CD4-positive, CD25-positive, alpha-beta regulatory T cell (primary cell): ENCODE data around the gene CLP1. TPM values are rescaled to one million over a fixed set of nuclear protein-coding genes. Genes with fewer than 3 reads are reported as not detected.

Source experiments
- ATAC-seq, 2 donors: fragments of 150-1000 bp; cut with Tn5 transposase; one replicate each; pipeline ENCODE4 v1.10.0; 2021; ENCODE audit warnings: low read depth in 2 of 2, moderate number of reproducible peaks in 2 of 2, moderate library complexity in 1 of 2
- DNase-seq, 3 donors: peaks; one replicate each; pipeline versions ENCODE4 v3.0.0 to v3.0.0-alpha.2; 2012 to 2022; ENCODE audit warnings: mixed read lengths in 1 of 3
- H3K27ac ChIP-seq: one replicate; pipeline ENCODE4 v1.7.0; 2013; ENCODE audit warnings: mild to moderate bottlenecking, low read length; ENCODE audit not compliant: insufficient read depth, poor library complexity, severe bottlenecking
- H3K27me3 ChIP-seq: one replicate; pipeline ENCODE4 v1.7.0; 2013; ENCODE audit warnings: low read length; ENCODE audit not compliant: control insufficient read depth, insufficient read depth
- H3K36me3 ChIP-seq: one replicate; pipeline ENCODE4 v1.7.0; 2013; ENCODE audit warnings: mild to moderate bottlenecking, low read length, moderate library complexity; ENCODE audit not compliant: control insufficient read depth, insufficient read depth
- H3K4me1 ChIP-seq: 2 replicates; pipeline ENCODE4 v1.7.0; 2013; ENCODE audit warnings: mild to moderate bottlenecking, low read length; ENCODE audit not compliant: insufficient read depth, control insufficient read depth, poor library complexity, severe bottlenecking
- H3K4me3 ChIP-seq: one replicate; pipeline ENCODE4 v1.7.0; 2013; ENCODE audit warnings: low read depth, mild to moderate bottlenecking, low read length, moderate library complexity
- H3K9me3 ChIP-seq, 2 experiments: 1 replicate in 1 of 2; 2 replicates in 1 of 2; pipeline ENCODE4 v1.7.0; 2013; ENCODE audit warnings: low read length in 2 of 2, mild to moderate bottlenecking in 1 of 2, moderate library complexity in 1 of 2; ENCODE audit not compliant: control insufficient read depth in 2 of 2
- H3K27ac Mint-ChIP-seq, 3 donors: one replicate each; pipeline ENCODE4 v1.8.0; 2020 to 2022; ENCODE audit warnings: mild to moderate bottlenecking in 3 of 3, mixed read lengths in 3 of 3, moderate library complexity in 2 of 3
- H3K27me3 Mint-ChIP-seq: one replicate; pipeline ENCODE4 v1.8.0; 2022; ENCODE audit warnings: mild to moderate bottlenecking, mixed read lengths
- H3K36me3 Mint-ChIP-seq: one replicate; pipeline ENCODE4 v1.8.0; 2020; ENCODE audit warnings: mixed read lengths
- H3K4me1 Mint-ChIP-seq, 4 donors: one replicate each; pipeline ENCODE4 v1.8.0; 2020 to 2022; ENCODE audit warnings: mixed read lengths in 4 of 4, mild to moderate bottlenecking in 1 of 4
- H3K4me3 Mint-ChIP-seq, 4 donors: one replicate each; pipeline ENCODE4 v1.8.0; 2020 to 2022; ENCODE audit warnings: mild to moderate bottlenecking in 4 of 4, mixed read lengths in 4 of 4, moderate library complexity in 3 of 4
- H3K9me3 Mint-ChIP-seq, 7 donors: one replicate each; pipeline ENCODE4 v1.8.0; 2020 to 2022; ENCODE audit warnings: mixed read lengths in 7 of 7, mild to moderate bottlenecking in 3 of 7, moderate library complexity in 2 of 7
- polyA plus RNA-seq, 4 donors: library from polyadenylated mRNA; unstranded; fragments of 300-500 nt; fragmentation: Illumina TruSeq; gene quantifications; one replicate each; pipeline ENCODE4 v1.2.3, GENCODE V29; 2021
- total RNA-seq: library from RNA; stranded (reverse); gene quantifications from one replicate; pipeline ENCODE4 v1.2.3, GENCODE V29; 2022

The CLP1 gene
- total RNA-seq: 18.2 TPM
- 10 to 100 TPM; 12.6 to 16.9 (median 13.6) TPM for polyA plus RNA-seq

GRCh38 chr11:57657194-57658022, at the start of gene CLP1:
Gene CLP1 (plus strand): TSS chr11:57657762. CDS start chr11:57659477, 1,715 bp downstream.
- peak within 1 kb of the TSS; percentile 99 for H3K4me3 ChIP-seq
- H3K9me3 Mint-ChIP-seq: no peaks in the 10 kb centered on the region

GRCh38 chr11:57610170-57610569, 47.4 kb upstream of the CLP1 start:
- H3K27me3 ChIP-seq: peaks cover 4% of the 10 kb centered on the region
- H3K36me3 Mint-ChIP-seq: no peaks in the 10 kb centered on the region
- no peak overlapping the region for H3K4me3 ChIP-seq
- H3K4me1 ChIP-seq: no peaks in the 10 kb centered on the region
- H3K36me3 ChIP-seq: no peaks in the 10 kb centered on the region
- DNase-seq (no peak), ATAC-seq (no peak)
- no peak overlapping the region for H3K27ac Mint-ChIP-seq
- H3K9me3 Mint-ChIP-seq: peaks cover 0 to 1% (median 0%) of the 10 kb centered on the region in 7 donors
- no peaks in the 10 kb centered on the region for H3K9me3 ChIP-seq
- H3K27ac ChIP-seq: no peak overlapping the region
- H3K27me3 Mint-ChIP-seq: peaks cover 14% of the 10 kb centered on the region
- no peaks in the 10 kb centered on the region for H3K4me1 Mint-ChIP-seq
- no peak overlapping the region for H3K4me3 Mint-ChIP-seq

More at GRCh38 chr11:57657194-57658022, at the start of gene CLP1:
- ATAC-seq (peak; percentile 98 to 99), DNase-seq (peak; percentile 98 to 99 (median 99))
- Mint-ChIP-seq H3K27me3 (peaks cover 5% of the 10 kb centered on the region), H3K4me1 (peaks cover 5 to 52% (median 25%) of the 10 kb centered on the region in 4 donors), H3K36me3 (peaks cover 23% of the 10 kb centered on the region), H3K4me3 (peak within 1 kb of the TSS; percentile 93 to 99 (median 97)), H3K27ac (peak within 1 kb of the TSS; percentile 93 to 95 (median 95))
- peaks cover 30% of the 10 kb centered on the region for H3K36me3 ChIP-seq
- H3K4me1 ChIP-seq: peaks cover 22% of the 10 kb centered on the region
- peak within 1 kb of the TSS; percentile 92 for H3K27ac ChIP-seq
- no peaks in the 10 kb centered on the region for H3K9me3 ChIP-seq
- H3K27me3 ChIP-seq: no peaks in the 10 kb centered on the region

GRCh38 chr11:57614234-57614772, 43.3 kb upstream of the CLP1 start:
- peaks cover 3% of the 10 kb centered on the region for H3K27me3 ChIP-seq
- Mint-ChIP-seq H3K4me3 (no peak overlapping the region), H3K9me3 (peaks cover 0 to 4% (median 0%) of the 10 kb centered on the region in 7 donors), H3K27ac (no peak overlapping the region), H3K36me3 (no peaks in the 10 kb centered on the region), H3K27me3 (peaks cover 13% of the 10 kb centered on the region), H3K4me1 (no peaks in the 10 kb centered on the region)
- H3K4me1 ChIP-seq: no peaks in the 10 kb centered on the region
- no peaks in the 10 kb centered on the region for H3K36me3 ChIP-seq
- peaks cover 2% of the 10 kb centered on the region in 2 experiments for H3K9me3 ChIP-seq
- H3K4me3 ChIP-seq: no peak overlapping the region
- DNase-seq: no peak
- ATAC-seq: no peak
- no peak overlapping the region for H3K27ac ChIP-seq

- Histone ChIP-seq H3K27ac (no peak overlapping the region), H3K4me3 (no peak overlapping the region), H3K4me1 (no peaks in the 10 kb centered on the region), H3K36me3 (no peaks in the 10 kb centered on the region), H3K27me3 (peaks cover 10% of the 10 kb centered on the region), H3K9me3 (peaks cover 12% of the 10 kb centered on the region in 2 experiments)
- DNase-seq: no peak
- Mint-ChIP-seq H3K4me3 (no peak overlapping the region), H3K27me3 (peaks cover 13% of the 10 kb centered on the region), H3K36me3 (no peaks in the 10 kb centered on the region), H3K4me1 (no peaks in the 10 kb centered on the region), H3K9me3 (peaks cover 0 to 7% (median 0%) of the 10 kb centered on the region in 7 donors), H3K27ac (no peak overlapping the region)
- ATAC-seq: no peak
These were observed 42.3 kb upstream of the CLP1 start for GRCh38 chr11:57615308-57615707.

- peaks cover 14% of the 10 kb centered on the region in 2 experiments for H3K9me3 ChIP-seq
- Mint-ChIP-seq H3K9me3 (peaks cover 0 to 7% (median under 1%) of the 10 kb centered on the region in 7 donors), H3K4me3 (no peak overlapping the region), H3K36me3 (no peaks in the 10 kb centered on the region), H3K27me3 (peaks cover 8% of the 10 kb centered on the region), H3K4me1 (no peaks in the 10 kb centered on the region), H3K27ac (peak overlapping the region in 2 of 3 donors; percentile 14 to 32)
- H3K4me1 ChIP-seq: no peaks in the 10 kb centered on the region
- no peak overlapping the region for H3K4me3 ChIP-seq
- DNase-seq: no peak
- H3K27me3 ChIP-seq: peaks cover 12% of the 10 kb centered on the region
- no peak for ATAC-seq
- H3K36me3 ChIP-seq: no peaks in the 10 kb centered on the region
- no peak overlapping the region for H3K27ac ChIP-seq
These were observed 41.0 kb upstream of the CLP1 start for GRCh38 chr11:57616595-57616994.

- peaks cover 12% of the 10 kb centered on the region for H3K27me3 ChIP-seq
- H3K4me1 Mint-ChIP-seq: no peaks in the 10 kb centered on the region
These were observed 39.1 kb upstream of the CLP1 start for GRCh38 chr11:57618438-57618837.

GRCh38 chr11:57619331-57619730, 38.2 kb upstream of the CLP1 start:
- Histone ChIP-seq H3K9me3 (peaks cover 14% of the 10 kb centered on the region in 2 experiments), H3K36me3 (no peaks in the 10 kb centered on the region), H3K4me3 (no peak overlapping the region), H3K27me3 (peaks cover 12% of the 10 kb centered on the region), H3K4me1 (no peaks in the 10 kb centered on the region), H3K27ac (no peak overlapping the region)
- H3K27ac Mint-ChIP-seq: no peak overlapping the region
- H3K4me1 Mint-ChIP-seq: no peaks in the 10 kb centered on the region
- no peak overlapping the region for H3K4me3 Mint-ChIP-seq
- peaks cover 0 to 7% (median 4%) of the 10 kb centered on the region in 7 donors for H3K9me3 Mint-ChIP-seq
- peaks cover 8% of the 10 kb centered on the region for H3K27me3 Mint-ChIP-seq
- no peaks in the 10 kb centered on the region for H3K36me3 Mint-ChIP-seq
- DNase-seq (no peak), ATAC-seq (no peak)

More at GRCh38 chr11:57618438-57618837, 39.1 kb upstream of the CLP1 start:
- Mint-ChIP-seq H3K27me3 (peaks cover 8% of the 10 kb centered on the region), H3K9me3 (peaks cover 0 to 7% (median 4%) of the 10 kb centered on the region in 7 donors), H3K36me3 (no peaks in the 10 kb centered on the region), H3K4me3 (no peak overlapping the region), H3K27ac (no peak overlapping the region)
- no peak overlapping the region for H3K4me3 ChIP-seq
- H3K36me3 ChIP-seq: no peaks in the 10 kb centered on the region
- no peak overlapping the region for H3K27ac ChIP-seq
- ATAC-seq: no peak
- H3K9me3 ChIP-seq: peaks cover 14% of the 10 kb centered on the region in 2 experiments
- DNase-seq: no peak
- no peaks in the 10 kb centered on the region for H3K4me1 ChIP-seq
